Measurements from ENCODE around the gene SPATS2. TPM values are rescaled to one million over a fixed set of nuclear protein-coding genes. Genes with fewer than 3 reads are reported as not detected.

The SPATS2 gene
- total and polyA plus RNA-seq, 2 of the 4 experiments (the other 2 are of a cell fraction), result 50.6 to 63.3 TPM

- no peak for DNase-seq
- H2BK20ac ChIP-seq (ENCODE audit: low read depth, low read length), result no peak overlapping the region
- CTCF ChIA-PET, result no interaction called here
- H3K14ac ChIP-seq (replicated peaks; ENCODE audit: low read depth, low read length), result no peak overlapping the region
- no peak overlapping the region for H4K5ac ChIP-seq (ENCODE audit: low read depth, low read length)
- no peaks in the 10 kb centered on the region for H3K9me1 ChIP-seq (ENCODE audit: insufficient read depth, low read length)
- BruUV-seq (replicated peaks), result no TSS peak
- POLR2A ChIA-PET (ENCODE audit: unreplicated experiment), result no interaction called here
- no peaks in the 10 kb centered on the region; the same call in 1 of the 2 replicates for H4K20me1 ChIP-seq (ENCODE audit: insufficient read depth, low read length)
- no peaks in the 10 kb centered on the region for H3K79me1 ChIP-seq (ENCODE audit: low read depth in 1 of 2, low read length in 2 of 2)
- H3K23ac ChIP-seq (ENCODE audit: low read depth, low read length), result no peak overlapping the region
- H3K36me3 ChIP-seq (ENCODE audit: control insufficient read depth, insufficient read depth, low read length), result no peaks in the 10 kb centered on the region
- H3K56ac ChIP-seq (ENCODE audit: extremely low read depth, insufficient read depth, low read length), result no peak overlapping the region
- no peak overlapping the region for H2AK5ac ChIP-seq (ENCODE audit: low read depth, low read length)
- H4K91ac ChIP-seq (ENCODE audit: insufficient read depth, low read depth, low read length), result no peak overlapping the region
- H2BK5ac ChIP-seq (ENCODE audit: low read depth, low read length, poor library complexity, severe bottlenecking), result no peak overlapping the region
- H3K4ac ChIP-seq (ENCODE audit: low read depth, low read length), result no peak overlapping the region
- no peak overlapping the region for H2BK15ac ChIP-seq (ENCODE audit: low read depth, low read length)
- H3K27ac ChIP-seq (ENCODE audit: insufficient read depth, low read length), result no peak overlapping the region
- H3K9me3 ChIP-seq (ENCODE audit: control insufficient read depth, insufficient read depth, low read length), result no peaks in the 10 kb centered on the region
- H4K8ac ChIP-seq (ENCODE audit: low read depth in 2 of 2, low read length in 2 of 2), result no peak overlapping the region
- TF ChIP-seq SMC3 (IDR thresholded peaks at IDR 0.05; ENCODE audit: low read depth, low read length) (no peak), RAD21 (IDR thresholded peaks at IDR 0.05; ENCODE audit: low read length) (no peak), RFX5 (IDR thresholded peaks at IDR 0.05; ENCODE audit: low read depth, low read length) (no peak), CEBPB (IDR thresholded peaks at IDR 0.05; ENCODE audit: low read depth, low read length) (no peak), MAFK (IDR thresholded peaks at IDR 0.05; ENCODE audit: low read depth, low read length) (no peak), MAZ (IDR thresholded peaks at IDR 0.05; ENCODE audit: borderline replicate concordance, low read depth, low read length) (no peak), ELK1 (IDR thresholded peaks at IDR 0.05; ENCODE audit: borderline replicate concordance, low read depth, low read length) (no peak), MXI1 (IDR thresholded peaks at IDR 0.05; ENCODE audit: borderline replicate concordance, low read depth, low read length) (no peak), FOS (IDR thresholded peaks at IDR 0.05; ENCODE audit: low read depth, low read length) (no peak), CHD1 (IDR thresholded peaks at IDR 0.05; ENCODE audit: low read depth, low read length) (no peak), NFE2L2 (IDR thresholded peaks at IDR 0.05; ENCODE audit: low read depth, low read length) (no peak), RCOR1 (IDR thresholded peaks at IDR 0.05; ENCODE audit: insufficient replicate concordance, low read length) (no peak), BHLHE40 (IDR thresholded peaks at IDR 0.05; ENCODE audit: low read depth, low read length) (no peak), POLR2A (IDR thresholded peaks at IDR 0.05; ENCODE audit: low read depth, low read length) (no peak)
- TF ChIP-seq, protein P1, sequence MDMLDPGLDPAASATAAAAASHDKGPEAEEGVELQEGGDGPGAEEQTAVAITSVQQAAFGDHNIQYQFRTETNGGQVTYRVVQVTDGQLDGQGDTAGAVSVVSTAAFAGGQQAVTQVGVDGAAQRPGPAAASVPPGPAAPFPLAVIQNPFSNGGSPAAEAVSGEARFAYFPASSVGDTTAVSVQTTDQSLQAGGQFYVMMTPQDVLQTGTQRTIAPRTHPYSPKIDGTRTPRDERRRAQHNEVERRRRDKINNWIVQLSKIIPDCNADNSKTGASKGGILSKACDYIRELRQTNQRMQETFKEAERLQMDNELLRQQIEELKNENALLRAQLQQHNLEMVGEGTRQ (IDR thresholded peaks at IDR 0.05; ENCODE audit: low read depth, low read length), result no peak
- TF ChIP-seq, protein P2, sequence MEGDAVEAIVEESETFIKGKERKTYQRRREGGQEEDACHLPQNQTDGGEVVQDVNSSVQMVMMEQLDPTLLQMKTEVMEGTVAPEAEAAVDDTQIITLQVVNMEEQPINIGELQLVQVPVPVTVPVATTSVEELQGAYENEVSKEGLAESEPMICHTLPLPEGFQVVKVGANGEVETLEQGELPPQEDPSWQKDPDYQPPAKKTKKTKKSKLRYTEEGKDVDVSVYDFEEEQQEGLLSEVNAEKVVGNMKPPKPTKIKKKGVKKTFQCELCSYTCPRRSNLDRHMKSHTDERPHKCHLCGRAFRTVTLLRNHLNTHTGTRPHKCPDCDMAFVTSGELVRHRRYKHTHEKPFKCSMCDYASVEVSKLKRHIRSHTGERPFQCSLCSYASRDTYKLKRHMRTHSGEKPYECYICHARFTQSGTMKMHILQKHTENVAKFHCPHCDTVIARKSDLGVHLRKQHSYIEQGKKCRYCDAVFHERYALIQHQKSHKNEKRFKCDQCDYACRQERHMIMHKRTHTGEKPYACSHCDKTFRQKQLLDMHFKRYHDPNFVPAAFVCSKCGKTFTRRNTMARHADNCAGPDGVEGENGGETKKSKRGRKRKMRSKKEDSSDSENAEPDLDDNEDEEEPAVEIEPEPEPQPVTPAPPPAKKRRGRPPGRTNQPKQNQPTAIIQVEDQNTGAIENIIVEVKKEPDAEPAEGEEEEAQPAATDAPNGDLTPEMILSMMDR (conservative IDR thresholded peaks at IDR 0.05; ENCODE audit: low read depth, low read length), result no peak
- H2AFZ ChIP-seq (replicated peaks; ENCODE audit: low read length, poor library complexity), result no peak overlapping the region
- H3K27me3 ChIP-seq (ENCODE audit: control insufficient read depth, insufficient read depth, low read length), result peaks cover 82% of the 10 kb centered on the region
- no peak overlapping the region for H3K9ac ChIP-seq (ENCODE audit: low read depth, low read length)
- H3K4me1 ChIP-seq (ENCODE audit: control insufficient read depth, insufficient read depth, low read length), result 0 out of 2 replicates have a peak, but pooled peaks cover 2% of the 10 kb centered on the region
- H2BK120ac ChIP-seq (ENCODE audit: low read depth, low read length), result no peak overlapping the region
- no peak for ATAC-seq (ENCODE audit: low read depth)
- intact Hi-C loops (cut with micrococcal nuclease) (no loop called here), in situ Hi-C loops (cut with MboI; ENCODE audit: low sequenced_read_pairs) (no loop called here), dilution Hi-C loops (cut with HindIII; ENCODE audit: low sequenced_read_pairs, unreplicated experiment) (no loop called here)
- WGBS, 2 experiments (ENCODE audit: extremely low coverage in 2 of 2, insufficient read length in 1 of 2), result 76% methylated on average over 3 of the region's 7 CpGs; no CpG with 5 or more reads in 1 of the 2 experiments
- no peak overlapping the region for H3K4me2 ChIP-seq (ENCODE audit: low read depth, low read length)
- no peak overlapping the region for H2AK9ac ChIP-seq (replicated peaks; ENCODE audit: low read depth, low read length, poor library complexity)
- H3K18ac ChIP-seq (ENCODE audit: low read depth, low read length), result no peak overlapping the region
- H3K4me3 ChIP-seq (ENCODE audit: insufficient read depth, low read depth, low read length), result no peak overlapping the region
These were observed 174.7 kb downstream of the SPATS2 start for GRCh38 chr12:49541911-49542505.

All from IMR-90 (cell line).